Esophagus muscularis mucosa (tissue), 3 donors: ENCODE data around the gene DTNBP1.

ENCODE experiments used
- CTCF ChIP-seq, 3 experiments: fragments of 200-600 bp in 2 of 3; fragments of 450-650 bp in 1 of 3; sonication (generic) in 2 of 3; IDR thresholded peaks; one replicate each; pipeline ENCODE4 v1.5.1; 2017 to 2019; ENCODE audit warnings: antibody characterized with exemption in 3 of 3, mild to moderate bottlenecking in 2 of 3, moderate library complexity in 1 of 3
- POLR2A ChIP-seq: fragments of 450-650 bp; IDR thresholded peaks from one replicate; pipeline ENCODE4 v1.6.1; 2017; ENCODE audit warnings: antibody characterized with exemption, moderate library complexity, mild to moderate bottlenecking, low read depth

GRCh38 chr6:15539722-15540270 lies 123.0 kb downstream of the DTNBP1 start:
- TF ChIP-seq CTCF (IDR thresholded peaks at IDR 0.05) = no peak
- no peak for TF ChIP-seq POLR2A
